ENCODE data around the gene FAM83F.

FAM83F gene

DNA sequence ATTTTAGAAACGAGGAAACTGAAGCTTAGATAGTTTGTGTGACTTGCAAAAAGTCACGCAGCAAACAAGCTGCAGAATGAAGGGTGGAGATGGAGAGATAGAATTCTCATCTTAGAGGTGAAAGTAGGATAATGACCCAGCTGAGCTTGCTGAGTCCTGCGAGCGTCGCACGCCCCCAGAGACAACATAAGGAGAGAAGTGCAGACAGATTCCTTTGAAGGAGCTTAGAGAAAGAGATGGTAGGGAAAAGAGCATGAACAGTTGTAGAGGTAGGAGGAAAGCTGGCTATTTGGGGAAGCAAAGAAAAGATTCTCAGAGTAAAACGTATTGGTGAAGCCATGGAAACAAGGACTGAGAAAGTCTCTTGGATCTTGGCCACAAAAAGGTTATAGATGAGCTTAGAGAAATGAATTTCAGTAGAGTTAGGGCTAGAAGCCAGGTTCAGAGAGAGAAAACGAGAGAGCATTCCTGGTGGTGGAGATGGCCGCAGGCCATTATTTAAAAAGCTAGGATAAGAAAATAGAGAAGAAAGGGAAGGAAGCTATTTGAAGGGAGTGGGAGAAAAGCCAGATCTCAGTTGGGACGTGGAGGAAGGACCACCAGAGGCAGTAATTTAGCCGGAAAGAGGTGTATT, 44.8 kb downstream of the FAM83F start:
- DNase-seq, result no peak

GRCh38 chr22:40040927-40041326, 46.2 kb downstream of the FAM83F start:
- no peak for DNase-seq

GRCh38 chr22:40041366-40042137, 46.8 kb downstream of the FAM83F start:
- DNase-seq, result no peak

DNA sequence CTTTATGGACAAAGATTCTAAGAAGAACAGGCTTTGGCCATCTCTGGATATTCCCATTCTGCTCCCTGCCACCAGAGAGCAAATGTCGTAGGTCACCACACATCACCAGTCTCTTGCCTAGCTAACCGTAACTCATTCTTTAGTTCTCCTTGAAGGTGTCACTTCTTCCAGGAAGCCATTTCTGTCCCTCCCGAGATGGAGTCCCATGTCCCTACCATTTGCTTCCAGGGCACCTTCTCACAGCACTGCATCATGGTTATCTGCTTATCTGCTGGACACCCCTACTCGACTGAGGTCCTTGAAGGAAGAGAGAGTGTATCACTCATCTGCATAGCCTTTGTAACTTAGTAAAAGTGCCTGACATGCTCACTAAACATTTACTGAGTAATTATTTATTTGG, 47.6 kb downstream of the FAM83F start:
- DNase-seq, result no peak

DNA sequence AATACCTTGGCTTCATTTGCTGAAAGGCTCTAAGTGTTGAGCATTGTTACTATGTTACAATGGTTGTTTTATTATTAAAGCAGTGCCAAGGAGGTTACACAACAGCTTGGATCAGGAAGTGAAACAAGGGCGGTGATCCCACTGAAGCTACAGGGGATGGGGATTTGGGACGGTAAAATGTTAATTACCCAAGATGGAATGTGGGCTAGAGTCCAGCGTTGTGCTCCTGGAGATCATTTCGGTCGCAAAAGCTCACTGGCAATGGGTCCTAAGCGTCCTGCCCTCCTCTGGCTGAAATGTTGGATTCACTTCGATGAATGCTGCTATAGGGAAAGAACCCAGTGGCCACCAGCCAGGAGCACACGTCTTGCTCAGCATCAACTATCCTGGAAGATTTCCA, 48.3 kb downstream of the FAM83F start:
- no peak for DNase-seq

- DNase-seq, result no peak
These were observed 49.0 kb downstream of the FAM83F start for GRCh38 chr22:40043793-40044101.

GRCh38 chr22:40044102-40044869, 49.5 kb downstream of the FAM83F start:
- DNase-seq, result peak; percentile 97

DNA sequence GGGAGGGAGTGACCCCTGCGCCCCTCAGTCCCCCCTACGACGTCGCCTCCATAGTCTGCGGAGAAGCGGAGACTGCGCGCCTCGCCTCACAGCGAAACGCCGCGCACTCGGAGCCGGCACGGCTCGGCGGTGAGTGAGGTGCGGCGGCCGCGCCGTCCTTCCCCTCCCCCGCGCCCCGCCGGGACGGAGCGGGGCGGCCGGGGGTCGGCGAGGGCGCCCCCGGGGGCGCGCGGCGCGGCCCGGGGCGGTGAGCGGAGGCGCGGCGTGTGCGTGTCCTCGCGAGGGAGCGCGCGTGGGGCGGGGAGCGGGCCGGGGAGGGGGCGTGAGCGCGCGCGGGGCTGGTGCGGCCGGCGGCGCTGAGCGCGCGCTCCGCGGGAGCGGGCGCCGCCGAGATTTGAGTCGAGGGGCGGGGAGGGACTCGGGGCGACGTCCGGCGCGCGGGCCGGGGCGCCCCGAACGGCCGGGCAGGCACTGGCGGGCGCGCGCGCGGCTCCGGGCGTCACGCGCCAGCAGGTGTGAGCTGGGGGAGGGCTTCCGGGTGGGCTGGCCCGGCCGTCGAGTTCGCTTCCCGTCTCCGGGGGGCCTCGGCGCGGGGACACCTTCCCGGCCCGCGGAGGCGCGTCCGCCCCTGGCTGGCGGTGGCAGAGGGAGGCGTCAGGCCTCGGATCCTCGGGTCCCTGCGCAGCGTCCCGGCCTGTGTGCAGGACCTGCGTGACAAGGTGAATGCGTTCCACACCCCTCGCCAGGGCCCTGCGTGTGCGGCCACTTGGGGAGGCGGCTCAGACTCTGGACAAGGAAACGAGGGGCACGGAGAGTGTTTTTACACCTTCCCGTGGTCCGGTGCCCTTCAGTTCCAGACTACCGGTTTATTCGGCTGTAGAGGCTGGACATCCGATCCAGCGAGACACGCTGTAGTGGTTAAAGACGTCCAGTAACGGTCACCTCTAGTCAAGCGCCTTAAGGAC, 50.4 kb downstream of the FAM83F start:
- DNase-seq, result peak; percentile 76

- peak; percentile 45 for DNase-seq
These were observed 51.4 kb downstream of the FAM83F start for GRCh38 chr22:40046126-40046525.

DNA sequence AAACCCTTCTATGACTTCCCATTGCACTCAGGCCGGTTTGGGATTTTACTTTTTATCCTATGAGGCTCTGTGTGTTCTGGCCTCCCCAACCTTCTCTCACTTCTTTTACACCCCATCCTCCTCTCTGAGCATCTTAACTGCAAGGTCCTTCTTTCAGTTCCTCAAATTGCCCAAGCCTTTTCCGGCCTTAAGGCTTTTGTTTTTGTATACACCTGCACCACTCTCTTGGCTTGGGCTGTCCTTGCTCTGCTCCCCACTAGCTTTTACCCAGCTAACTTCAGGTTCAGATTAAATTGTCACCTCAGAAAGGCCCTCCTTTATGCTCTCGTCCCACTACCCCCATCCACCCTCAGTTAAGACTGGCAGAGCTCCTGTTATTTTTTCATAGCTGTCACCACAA, 55.5 kb downstream of the FAM83F start:
- no peak for DNase-seq

- DNase-seq, result no peak
These were observed 56.6 kb downstream of the FAM83F start for GRCh38 chr22:40051322-40051721.

DNA sequence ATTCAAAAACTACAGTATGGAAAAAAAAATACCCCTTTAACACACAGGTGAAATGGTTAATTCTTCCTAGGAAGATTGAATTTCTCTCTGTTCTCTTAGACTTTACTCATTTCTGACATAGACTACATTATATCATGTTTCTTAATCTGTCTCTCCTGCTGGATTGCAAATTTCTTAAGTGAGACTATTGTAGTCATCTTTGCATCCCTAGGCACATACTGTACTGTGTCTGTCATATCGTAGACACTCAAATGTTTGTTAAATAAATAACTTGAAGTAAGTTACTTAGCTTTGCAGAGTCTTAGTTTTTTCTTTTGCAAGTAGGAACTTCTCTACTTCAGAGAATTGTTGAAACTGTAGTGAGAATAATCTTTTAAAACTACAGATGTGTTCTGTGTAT, 58.7 kb downstream of the FAM83F start:
- no peak for DNase-seq

- DNase-seq, result no peak
These were observed 59.7 kb downstream of the FAM83F start for GRCh38 chr22:40054486-40054885.

DNA sequence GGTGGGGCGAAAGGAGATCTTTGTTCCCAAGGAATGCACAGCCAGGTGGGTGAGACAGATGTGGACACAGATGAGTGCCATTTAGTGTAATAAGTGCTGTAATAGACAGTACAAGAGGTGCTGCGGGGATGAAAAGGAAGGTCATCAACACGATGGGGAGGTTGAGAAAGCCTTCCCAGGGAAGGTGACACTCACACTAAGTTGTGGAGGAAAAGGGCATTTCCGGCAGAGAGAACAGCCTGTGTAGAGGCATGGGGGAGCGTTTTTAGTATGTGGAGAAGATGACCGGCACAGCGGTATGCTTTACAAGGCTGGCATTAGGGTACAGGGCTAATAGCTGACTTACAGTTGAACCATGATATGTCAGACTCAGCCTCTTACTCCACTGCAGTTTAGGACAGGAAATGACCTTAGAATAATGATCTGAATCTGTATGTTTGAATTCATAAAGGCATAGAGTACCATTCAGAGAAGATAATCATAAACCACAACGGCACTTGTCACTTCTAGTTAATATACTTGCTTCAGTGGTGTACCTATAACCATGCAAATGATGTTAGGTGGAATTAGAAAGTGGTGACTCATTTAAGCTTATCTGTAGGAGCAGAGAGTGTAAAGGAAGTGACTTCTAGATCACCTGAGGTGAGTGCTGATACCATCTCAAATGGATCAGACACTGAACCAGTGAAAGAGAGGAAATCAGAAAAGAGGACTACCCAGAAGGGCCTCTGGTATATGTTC, 60.6 kb downstream of the FAM83F start:
- DNase-seq, result no peak

- no peak for DNase-seq
These were observed 61.4 kb downstream of the FAM83F start for GRCh38 chr22:40056154-40056553.

DNA sequence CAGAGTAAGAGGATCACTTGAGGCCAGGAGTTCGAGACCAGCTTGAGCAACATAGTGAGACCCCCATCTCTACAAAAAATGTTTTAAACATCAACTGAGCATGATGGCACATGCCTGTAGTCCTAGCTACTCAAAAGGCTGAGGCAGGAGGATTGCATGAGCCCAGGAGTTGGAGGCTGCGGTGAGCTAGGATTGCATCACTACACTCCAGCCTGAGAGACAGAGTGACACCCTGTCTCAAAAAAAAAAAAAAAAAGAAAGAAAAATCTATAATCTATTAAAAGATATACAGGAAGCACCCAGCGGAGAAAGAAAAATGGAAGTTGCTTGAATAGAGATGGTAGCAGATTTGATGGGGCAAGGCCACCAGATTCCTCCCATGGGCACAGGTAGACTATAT, 61.8 kb downstream of the FAM83F start:
- DNase-seq, result no peak

- no peak for DNase-seq
These were observed 62.9 kb downstream of the FAM83F start for GRCh38 chr22:40057652-40058051.

GRCh38 chr22:40058265-40058664, 63.5 kb downstream of the FAM83F start:
- peak; percentile 42 for DNase-seq

DNA sequence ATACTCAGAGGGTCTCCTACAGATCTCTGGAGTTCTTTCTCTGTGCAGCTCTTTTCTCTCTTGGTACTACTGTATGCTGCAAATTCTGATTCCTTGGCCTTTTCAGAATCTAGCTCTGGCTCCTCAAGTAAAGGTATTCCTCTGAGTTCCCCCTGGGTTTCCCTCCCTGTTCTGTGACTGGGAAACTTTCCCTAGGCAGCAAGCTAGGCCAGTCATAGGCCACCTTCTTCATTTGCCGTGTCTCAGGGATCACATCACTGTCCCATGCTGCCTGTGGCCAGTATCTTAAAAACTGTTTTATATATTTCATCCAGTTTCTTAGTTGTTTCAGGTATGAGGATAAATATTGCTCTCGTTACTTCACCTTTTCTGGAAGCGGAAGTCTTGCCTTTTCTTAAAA, 71.2 kb downstream of the FAM83F start:
- DNase-seq, result no peak

DNA sequence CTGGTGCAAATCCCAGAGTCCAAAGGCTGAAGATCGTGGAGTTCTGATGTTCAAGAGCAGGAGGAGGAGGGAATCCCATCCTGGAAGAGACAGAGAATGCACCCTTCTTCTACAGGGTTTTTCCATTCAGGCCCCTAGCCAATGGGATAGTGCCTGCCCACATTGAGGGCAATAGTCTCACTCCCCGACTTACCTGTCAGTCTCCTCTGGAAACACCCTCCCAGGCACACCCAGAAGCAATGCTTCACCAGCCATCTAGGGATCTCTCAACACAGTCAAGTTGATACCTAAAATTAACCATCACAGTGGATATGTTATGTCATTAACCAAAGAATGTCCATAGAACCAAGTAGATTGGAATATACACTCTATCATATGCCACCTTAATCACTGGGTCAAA, 72.9 kb downstream of the FAM83F start:
- no peak for DNase-seq

DNA sequence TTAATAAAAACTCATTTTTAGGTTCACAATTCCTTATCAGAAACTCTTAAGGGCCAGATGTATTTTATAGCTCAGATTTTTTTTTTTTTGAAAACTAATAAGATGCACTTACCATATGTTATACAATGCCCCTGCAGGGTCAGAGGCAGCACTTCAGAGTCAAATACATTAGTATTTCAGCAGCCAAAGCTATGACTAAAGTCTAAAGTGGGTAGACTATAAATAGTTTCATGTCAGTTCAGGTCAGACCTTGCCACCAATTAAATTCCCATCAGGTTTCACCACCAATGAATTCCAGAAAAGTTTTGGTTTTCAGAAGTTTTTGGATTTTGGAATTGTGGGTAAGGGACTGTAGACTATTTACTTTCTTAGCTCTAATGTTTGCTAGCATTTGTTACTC, 75.9 kb downstream of the FAM83F start:
- DNase-seq, result no peak

DNA sequence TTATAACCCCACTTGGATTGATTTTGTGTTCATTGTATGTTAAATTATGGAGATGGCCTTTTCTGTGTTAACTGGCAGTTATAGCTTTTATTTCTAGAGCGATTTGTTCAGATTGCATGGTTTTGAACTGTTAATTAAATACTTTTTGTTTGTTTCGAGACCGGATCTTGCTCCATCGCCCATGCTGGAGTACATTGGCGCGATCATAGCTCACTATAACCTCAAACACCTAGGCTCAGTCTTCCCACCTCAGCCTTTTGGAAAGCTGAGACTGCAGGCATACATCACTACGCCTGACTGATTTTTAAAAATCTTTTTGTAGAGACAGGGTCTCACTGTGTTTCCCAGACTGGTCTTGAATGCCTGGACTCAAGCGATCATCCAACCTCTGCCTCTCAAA, 77.0 kb downstream of the FAM83F start:
- no peak for DNase-seq

Measured in activated naive CD4-positive, alpha-beta T cell treated with anti-CD3 and anti-CD28 coated beads, Interleukin-2, amount 50 U/mL, for 16 hours (primary cell).